ENCODE measurements around the gene WDR77.

WDR77 gene

DNA sequence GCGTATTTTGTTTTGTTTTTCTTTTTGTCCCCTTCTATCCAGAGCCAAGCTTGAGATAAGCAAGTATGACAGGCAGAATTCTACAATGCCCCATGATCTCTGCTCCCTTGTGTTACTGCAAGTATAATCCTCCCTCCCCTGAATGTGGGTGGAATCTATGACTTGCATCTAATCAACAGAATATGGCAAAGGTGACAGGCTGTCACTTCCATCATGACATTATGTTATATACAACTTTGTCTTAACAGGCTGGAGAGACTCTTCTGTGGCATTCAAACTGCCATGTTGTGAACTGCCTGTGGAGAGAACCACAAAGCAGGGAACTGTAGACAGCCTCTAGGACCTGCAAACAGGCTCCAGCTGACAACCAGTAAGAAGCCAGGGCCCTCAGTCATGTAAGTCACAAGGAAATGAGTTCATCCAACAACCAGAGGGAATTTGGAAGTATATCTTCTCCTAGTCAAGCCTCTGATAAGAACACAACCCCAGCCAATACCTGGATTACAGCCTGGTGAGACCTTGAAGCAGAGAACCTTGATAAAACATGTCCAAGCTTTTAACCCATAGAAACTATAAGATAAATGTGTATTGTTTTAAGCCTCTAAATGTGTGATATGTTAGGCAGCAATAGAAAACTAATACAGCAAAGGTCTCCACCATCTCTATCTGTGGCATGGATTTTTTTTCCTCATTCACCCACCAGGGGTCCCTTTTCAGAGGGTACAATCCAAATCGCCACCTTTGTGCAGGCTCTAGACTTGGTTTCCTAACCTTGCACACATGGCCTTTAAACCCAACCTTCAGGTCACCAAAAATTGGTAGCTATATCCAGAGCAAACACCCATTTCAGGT, 19.0 kb upstream of the WDR77 start:
- DNase-seq = no peak

DNA sequence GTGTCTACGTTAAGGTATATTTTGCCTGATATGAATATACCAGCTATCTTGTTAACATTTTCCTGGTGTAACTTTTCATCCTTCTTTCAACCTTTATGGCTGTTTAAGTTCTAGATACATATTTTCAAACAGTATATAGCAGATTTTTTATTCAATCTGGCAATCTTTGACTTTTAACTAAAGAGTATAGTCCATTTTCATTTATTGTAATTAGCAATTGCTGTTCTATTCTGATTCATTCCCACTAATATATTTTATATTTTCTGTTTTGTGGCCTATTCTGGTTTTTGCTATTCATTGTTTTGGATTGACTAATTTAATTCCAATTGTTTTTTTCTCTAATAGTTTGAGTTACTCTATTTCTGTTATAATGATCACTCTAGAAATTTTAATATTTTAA, 17.4 kb upstream of the WDR77 start:
- DNase-seq = no peak

DNA sequence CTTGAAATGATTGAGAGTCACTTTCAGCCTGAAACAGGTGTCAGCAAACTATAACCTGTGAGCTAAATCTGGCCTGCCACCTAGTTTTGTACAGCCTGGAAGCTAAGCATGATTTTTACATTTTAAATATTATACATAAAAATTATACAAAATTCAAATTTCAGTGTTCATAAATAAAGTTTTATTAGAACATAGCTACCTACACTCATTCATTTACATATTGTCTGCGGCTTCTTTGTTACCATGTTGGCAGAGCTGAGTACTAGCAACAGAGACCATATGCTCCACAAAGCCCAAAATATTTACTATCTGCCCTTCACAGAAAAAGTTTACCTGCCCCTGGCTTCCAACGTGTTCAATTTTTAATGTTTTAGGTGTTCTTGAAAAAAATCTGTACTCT, 16.7 kb upstream of the WDR77 start:
- no peak for DNase-seq

DNA sequence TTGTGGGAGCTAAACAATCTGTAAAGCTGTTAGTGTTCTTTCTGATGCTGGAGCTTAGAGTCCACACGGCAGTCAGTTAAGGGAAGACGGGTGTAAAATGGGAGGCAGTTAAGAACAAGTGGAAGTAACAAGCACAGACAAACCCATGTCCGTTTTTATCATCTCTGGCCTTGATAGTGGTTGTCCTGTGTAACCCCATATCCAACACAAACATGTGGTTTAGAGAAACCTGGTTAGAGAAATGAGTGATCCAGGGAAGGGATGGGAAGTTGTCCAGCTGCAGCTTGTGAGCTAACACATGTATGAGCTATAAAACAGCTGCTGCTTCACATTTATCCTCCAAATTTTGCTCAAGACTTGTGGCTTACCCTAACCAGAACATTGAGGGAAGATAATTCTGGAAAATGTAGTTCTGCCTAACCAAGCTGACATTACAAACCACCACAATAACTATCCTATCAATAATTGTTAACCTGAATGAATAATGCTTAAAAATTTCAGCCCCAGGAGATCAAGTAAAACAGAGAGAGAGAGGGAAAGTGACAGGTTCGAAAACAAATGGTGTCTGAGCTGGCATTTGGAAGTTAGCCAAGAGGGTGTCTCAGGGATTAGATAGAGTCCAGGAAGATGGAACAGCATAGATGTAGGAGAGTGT, 14.1 kb upstream of the WDR77 start:
- no peak for DNase-seq

DNA sequence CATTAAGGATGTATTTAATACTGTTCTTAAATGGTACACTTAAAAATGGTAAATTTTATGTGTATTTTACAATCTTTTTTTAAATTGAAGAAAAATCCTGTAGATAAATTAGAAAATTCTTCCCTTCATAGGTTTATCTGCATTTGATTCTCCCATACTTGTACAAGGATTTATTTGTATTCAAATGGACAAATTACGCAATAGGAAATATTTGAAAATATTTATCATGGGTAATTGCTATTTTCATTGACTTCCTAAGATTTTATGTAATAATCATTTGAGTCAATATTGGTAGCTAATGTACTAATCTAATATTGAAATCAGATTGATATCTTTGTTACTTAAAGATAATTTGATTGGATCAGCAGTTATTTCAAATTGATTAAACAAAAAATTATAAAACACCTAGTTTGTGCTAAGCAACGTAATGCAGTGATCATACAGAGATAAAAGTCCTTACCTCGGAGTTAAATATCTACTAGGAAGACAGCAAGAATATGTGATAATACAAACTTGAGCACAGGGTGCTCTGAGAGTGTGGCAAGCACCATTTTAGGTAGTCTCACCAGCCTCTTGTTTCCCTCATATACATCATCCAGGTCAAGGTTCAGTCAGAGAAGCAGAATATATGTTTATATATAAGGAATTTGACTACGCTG, 13.4 kb upstream of the WDR77 start:
- DNase-seq = no peak

DNA sequence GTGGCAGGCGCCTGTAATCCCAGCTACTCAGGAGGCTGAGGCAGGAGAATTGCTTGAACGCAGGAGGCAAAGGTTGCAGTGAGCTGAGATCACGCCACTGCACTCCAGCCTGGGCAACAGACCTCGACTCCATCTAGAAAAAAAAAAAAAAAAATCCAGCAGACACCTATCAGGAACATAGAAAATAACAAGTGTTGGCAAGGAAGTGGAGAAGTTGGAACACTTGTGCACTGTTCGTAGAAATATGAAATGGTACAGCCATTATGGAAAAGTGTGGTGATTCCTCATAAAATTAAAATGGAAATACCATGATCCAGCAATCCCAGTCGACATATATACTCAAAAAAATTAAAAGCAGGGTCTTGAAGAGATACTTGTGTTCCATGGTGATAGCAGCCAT, 12.7 kb upstream of the WDR77 start:
- DNase-seq = no peak

DNA sequence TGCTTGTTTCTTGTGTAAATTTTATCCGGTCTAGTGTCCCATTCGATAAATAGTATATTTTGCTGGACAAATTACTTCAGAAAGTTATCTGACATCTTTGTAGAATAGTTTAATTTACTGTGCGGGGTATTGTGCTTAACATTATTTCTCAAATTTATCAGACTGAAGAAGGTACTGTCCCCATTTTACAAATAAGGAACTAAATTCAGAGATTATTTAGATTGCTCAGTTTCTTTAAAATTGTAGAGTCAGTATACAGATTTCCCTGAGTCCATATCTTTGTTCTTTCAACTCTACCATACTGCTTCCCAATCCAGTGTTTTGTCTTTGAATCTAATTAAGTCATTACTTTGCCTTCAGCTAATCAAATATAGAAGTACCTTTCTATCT, 6.6 kb upstream of the WDR77 start:
- DNase-seq = no peak

DNA sequence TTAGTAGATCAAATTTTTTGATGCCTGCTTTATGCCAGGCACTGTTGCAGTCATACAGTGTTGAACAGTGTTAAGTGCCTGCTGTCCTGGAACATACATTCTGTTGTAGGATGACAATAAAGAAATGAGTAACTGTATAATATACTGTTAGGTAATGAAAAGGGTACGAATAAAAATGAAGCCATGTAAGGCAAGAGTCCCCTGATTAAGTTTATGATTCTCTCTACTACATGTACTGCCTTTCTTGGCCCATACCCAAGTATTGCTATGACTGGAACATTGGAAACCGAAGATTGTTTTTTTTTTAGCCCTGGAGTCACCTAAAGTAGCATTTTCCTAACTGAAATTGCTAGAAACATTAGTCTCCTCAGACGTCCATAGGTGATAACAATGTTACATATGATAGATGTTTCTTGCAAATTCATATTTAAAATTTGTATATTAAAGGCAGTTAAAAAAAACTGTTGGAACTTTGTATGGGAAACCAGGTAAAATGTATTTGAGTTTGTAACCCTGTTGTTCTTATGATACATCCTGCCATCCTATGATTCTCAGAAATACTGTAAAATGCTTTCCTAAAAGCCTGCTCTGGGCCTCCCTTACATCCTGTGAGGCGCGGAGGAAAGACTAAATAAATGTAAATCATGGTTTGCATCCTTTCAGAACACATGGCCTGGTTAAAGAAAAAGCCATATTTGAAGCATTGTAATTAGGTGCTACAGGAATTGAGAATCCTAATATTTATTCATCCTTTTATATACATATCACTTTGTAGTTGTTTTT, 6.0 kb upstream of the WDR77 start:
- no peak for DNase-seq

DNA sequence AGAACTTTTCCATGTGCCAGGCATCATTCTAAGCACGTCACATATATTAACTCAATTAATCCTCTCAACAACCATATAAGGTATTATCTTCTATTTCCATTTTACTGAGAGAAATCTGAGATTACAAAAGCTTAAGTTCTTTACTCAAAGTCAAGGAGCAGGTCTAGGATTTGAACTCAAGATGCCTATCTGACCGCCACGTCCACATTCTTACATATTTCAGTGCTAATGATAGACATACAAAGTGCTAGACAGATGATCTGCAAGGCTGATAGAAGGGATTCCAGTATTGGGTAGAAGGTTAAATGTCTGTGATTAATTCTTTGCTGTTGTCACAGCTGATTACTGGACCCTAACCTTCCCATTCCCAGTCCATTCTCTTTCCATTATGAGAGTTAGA, 4.7 kb upstream of the WDR77 start:
- no peak for DNase-seq

DNA sequence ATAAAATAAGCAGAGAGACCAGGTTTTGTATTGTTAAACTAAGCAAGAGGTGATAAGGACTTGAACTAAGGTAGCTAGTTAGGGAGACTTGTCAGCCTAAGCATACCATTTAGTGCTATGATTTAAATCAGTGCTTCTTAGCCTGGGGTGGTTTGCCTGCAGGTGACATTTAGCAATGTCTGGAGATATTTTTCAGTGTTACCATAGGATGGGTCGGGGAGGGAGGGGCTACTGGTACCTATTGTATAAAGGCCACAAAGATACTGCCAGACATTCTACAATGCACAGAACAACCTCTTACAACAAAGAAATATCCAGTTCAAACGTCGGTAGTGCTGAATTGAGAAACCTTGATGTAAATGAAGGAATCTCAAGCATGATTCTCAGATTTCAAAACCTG, 3.5 kb upstream of the WDR77 start:
- DNase-seq = no peak

DNA sequence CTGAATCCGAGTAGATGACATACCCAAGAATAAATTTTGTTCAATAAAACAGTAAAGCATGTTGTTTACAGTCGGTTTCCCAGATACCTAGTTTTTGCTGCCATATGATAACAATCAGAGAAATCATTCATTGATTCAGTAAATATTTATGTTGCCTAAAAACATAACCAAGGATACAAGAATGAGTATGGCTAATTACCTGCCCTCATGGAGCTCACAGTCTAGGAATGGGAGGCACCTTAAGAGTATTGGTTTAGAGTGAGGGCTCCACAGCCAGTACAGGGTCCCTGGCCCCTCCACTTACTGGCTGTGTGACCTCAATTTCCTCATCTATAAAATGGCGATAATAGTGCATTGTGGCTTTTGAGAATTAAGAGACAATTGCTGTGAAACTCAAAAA, 1.1 kb upstream of the WDR77 start:
- no peak for DNase-seq

DNA sequence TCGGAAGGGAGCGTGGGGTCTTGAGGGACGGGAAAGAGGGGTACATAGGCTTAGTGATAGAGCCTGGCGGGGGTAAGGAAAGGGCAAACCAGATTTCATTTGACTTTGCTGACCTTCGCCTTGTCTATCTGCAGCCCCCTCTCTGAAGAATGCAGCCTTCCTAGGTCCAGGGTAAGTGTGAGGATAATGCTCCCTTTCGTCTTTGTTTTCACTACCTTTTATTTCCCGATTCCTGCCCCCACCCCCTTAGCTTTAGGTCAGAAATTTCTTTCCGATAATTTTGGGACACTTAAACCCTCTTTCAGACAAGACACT, 604 bp upstream of the WDR77 start:
- DNase-seq = no peak

DNA sequence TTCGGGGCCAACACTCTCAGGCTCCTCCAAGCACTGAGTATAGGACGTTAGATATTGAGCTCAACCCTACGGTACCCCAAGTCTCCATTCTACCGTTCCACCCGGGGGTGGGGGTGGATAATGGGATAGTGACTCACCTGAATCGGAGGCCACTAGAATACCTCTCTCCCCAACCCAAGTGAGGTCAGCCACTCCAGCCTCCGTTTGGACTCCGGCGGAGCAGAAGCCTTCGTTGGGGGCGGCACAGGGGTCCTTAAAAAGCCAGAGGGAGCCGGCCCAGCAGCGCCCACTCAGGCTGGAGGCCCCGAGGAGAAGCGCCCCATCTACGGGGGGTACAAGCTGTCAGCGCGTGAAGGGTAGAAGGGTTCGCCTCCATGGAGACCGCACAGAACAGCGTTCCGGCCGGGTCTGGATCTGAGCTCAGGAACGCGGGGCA, 556 bp downstream of the WDR77 start:
- DNase-seq = no peak

DNA sequence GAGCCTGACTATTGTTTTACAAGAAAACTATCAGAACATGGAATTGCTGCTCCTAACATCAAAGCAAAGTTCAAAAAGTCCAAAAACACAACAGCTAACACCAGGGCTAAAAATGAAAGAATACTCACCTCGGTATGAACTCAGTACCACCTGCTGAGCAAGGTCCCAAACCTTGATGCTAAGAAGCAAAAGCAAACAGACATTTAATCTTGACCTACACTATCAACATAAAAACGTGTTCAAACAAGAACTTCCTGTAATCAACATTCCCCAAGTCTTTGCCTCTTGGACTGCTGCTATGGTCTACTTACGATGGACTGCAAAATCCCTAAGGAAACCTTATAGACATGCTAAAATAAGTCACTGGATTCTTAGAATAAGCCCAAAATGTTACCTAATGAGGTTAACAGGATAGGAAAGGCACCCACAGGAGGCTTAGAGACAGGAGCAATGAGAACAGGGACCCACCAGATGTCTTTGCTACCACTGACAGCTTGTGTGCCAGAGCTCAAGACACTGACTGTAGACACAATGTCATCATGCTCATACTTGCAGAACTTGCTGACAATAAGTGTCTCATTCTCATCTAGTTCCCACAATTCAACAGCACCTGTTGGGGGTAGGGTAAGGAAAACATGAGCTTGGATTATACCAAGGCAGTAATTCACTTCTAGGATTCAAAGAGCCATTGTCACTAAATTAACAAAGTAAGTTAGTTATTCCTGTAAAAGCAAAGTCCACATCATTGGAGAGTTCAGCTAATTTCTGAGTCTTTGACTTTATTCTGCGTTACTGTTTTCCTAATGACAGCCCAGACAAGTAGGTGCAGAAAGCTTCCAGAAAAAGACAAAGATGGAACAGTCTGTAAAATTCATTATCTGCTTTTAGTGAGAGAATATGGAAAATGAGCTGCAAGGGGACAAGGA, 1.8 kb downstream of the WDR77 start:
- DNase-seq = no peak

DNA sequence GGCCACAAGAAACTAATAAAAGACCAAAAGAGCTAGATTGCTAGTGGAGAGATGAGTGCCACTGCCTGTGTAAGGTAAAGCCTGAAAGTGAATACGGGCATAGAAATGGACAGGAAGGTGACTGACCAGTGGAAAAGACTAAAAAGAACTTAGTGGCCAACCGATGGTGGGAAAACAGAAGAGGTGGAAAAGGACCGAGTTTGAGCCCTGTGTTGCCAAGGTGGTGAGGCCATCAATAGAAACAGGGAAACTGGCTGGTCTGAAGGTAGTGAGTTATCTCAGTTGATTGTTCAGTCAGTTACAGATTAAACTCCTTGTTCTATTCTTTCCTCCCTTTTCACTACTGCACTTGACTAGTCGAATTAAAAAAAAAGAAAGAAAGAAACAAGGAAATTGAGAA, 2.5 kb downstream of the WDR77 start:
- no peak for DNase-seq

DNA sequence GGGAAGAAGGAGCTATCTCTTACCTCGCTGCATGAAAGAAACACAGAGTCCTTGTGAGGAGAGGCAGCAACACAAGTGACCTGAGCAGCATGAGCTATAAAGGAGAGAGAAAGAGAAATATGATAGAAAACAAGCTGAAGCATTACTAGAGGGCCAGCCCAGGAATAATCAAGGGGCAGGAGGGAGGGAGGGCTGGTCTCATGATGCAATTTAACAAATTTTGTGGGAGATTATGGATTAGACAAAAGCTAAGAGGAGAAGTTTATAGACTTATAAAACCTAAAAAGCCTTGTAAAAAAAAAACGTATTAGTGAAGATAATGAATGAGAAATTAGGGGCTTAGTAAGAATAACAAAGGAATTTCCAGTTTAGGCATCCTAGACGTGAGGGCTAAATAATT, 5.0 kb downstream of the WDR77 start:
- no peak for DNase-seq

DNA sequence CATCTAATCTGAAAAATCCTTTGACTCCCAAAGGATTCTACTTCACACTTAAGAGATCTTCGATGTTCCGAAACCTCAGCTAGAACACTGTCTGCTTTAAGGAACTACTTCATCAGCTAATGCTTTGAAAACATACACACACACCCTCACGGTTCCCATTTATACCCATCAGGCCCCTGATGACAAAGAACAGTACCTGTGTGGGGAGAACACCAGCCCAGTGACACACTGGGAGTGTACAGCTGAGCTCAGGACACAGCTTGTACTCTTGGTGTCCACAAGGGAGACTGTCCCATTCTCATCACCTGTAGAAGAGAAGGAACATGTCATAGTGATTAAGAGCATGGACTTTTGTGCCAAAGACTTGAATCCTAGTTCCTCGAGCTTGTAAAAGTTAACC, 6.6 kb downstream of the WDR77 start:
- no peak for DNase-seq

DNA sequence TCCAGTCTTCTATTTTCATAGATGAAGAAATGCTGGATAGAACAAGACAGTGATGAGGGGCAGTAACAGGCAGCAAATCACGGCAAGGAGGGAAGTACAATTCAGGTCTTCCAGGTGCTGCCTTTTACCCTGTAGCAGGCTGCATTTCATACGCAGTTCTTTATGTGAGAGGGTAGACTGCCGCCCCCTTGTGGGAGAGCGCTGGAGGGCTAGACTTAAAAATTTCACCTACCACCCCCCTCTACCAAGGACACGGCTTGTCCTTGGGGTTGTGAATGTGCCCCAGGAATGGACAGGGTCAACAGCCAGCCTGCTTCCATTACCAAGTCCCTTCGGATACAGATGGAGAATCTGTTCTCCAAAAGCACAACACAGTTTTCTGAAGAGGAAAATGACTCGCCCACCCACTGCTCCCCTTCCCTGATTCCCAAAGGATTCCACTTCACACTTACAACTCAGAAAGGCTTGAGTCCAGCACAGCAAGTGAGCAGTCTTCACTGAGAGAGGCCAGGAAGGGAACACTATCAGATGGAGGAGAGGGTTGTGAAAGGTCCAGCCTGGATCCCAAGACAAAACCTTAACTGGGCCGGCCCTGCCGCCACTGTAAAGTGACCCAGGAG, 7.4 kb downstream of the WDR77 start:
- DNase-seq = peak; percentile 35 to 39

DNA sequence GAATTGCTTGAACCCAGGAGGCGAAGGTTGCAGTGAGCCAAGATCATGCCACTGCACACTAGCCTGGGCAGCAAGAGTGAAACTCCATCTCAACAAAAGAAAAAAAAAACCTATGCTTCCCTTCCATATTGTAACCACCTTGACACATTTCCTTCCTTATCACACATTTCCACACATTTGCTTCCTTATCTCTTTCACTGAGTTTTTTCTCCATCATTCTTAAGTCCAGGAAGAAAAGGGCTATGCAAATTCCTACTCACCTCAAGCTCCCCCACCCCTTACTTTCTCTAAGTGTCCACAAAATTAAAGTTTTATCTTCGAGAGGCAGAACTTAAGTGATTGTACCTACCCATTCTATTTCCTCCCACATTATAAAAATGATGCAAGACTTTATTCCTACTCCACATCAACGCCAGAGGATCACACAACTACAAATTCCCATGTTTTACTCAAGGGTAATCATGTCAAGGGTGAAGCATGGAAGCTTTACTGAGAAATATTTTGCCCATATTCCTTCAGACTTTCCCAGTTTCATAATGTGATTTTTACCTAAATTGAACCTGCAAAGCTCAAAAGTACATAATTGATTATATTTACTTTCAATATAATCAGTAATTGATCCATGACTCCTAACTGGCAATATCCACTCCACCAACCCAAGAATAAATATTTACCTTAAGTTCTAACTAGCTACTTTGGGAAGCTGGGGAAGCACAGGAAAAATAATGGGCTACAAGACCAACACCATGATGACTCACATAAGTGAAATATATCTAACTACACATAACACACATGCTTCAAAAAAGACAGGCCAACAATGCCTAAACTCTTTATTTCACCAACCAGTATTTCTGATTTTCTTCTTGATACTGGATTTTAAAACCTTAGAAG, 9.3 kb downstream of the WDR77 start:
- DNase-seq = no peak

DNA sequence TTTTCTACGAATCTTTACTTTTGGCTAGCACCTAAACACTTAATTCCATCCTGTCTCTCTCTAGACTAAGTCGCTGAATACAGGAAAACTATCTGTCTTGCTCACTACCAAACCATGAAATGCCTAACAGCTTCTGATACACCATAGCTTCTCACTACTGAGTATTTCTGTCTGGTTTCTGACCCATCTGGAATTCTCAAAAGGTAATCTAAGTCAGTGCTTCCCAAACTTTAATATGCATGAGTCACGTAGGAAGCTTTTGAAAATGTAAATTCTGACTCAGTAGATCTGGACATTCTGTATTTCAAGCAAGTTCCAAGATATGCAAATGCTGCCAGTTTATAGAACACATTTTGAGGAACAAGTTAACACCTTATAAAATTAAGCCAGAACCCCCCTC, 12.3 kb downstream of the WDR77 start:
- DNase-seq = no peak

DNA sequence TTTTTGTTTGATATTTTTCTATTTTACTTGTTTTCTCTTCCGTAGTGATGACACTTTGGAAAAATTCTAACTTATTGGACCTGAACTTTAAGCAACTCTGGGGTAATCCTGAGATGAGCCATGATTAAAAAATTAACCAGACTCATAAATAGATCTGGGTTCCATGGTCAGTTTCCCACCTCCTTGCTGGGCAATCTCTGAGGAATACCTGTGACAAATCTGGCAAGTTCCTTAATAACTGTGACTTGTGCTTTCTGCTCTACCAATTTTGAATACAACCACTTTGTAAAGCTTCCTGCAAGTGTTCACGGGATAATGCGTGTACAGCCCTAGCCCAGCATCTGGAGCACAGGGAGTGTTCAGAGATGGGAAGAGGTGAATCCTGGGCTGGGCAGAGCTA, 24.8 kb downstream of the WDR77 start:
- no peak for DNase-seq
